ENCODE data around the gene C11orf98. TPM values are rescaled to one million over a fixed set of nuclear protein-coding genes. Genes with fewer than 3 reads are reported as not detected.

Gene C11orf98
- total and polyA plus RNA-seq, 2 of the 13 experiments (the other 11 are each of a cell fraction or from before 2014, with no cell fraction given), result 30.4 to 91.8 TPM

DNA sequence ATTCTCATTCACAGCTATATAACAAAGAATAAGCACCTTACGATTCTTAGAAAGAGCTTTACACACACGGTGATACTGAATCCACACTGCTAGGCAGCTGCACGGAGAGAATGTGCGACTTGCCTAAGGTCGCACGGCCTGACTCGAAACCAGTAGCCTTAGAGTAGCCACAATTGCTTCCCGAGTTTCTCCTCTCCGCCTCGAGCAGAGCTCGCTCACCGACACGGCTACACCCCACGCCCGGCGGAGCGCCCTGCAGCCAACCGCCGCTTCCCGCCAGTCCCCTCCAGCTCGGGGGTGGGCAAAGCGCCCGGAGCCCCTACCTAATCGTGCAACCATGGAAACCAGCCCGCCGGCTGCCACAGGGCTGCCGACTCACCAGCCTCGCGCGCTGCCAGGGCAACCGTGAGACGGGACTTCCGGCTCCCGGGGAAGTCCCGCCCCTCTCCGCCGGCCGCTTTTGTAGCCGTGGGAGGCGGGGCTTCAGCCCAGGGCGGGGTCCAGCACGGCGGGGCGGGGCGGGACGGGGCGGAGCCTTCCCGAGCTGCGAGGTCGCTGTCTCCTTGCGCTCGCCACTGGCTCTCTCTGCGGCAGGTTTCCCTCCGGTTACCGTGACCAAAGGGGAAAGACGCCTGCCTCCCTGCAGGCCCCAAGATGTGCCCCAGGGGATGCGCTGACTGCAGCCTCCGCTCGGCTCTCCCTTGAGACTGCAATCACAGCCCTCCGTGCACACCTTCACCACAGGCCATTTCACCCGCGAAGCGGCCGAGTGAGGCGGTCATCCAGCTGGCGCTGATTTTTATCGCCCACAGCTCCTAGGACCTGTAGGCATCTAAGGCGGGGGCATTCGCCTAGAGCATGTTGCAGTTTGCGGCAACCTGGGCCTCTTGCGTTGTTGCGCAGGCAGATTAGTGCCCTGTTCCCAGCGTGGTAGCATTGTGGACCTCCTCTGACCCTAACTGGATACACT is 41.2 kb upstream of the C11orf98 start (continued):
- TF ChIP-seq SKIL (CRISPR knock-in tag; IDR thresholded peaks at IDR 0.05; ENCODE audit: borderline replicate concordance), result no peak
- TF ChIP-seq ZNF446 (CRISPR knock-in tag; IDR thresholded peaks at IDR 0.05), result no peak
- TF ChIP-seq ZNF468 (CRISPR knock-in tag; IDR thresholded peaks at IDR 0.05), result no peak
- TF ChIP-seq ZNF775 (CRISPR knock-in tag; IDR thresholded peaks at IDR 0.05; ENCODE audit: borderline replicate concordance), result no peak
- TF ChIP-seq, protein P1, sequence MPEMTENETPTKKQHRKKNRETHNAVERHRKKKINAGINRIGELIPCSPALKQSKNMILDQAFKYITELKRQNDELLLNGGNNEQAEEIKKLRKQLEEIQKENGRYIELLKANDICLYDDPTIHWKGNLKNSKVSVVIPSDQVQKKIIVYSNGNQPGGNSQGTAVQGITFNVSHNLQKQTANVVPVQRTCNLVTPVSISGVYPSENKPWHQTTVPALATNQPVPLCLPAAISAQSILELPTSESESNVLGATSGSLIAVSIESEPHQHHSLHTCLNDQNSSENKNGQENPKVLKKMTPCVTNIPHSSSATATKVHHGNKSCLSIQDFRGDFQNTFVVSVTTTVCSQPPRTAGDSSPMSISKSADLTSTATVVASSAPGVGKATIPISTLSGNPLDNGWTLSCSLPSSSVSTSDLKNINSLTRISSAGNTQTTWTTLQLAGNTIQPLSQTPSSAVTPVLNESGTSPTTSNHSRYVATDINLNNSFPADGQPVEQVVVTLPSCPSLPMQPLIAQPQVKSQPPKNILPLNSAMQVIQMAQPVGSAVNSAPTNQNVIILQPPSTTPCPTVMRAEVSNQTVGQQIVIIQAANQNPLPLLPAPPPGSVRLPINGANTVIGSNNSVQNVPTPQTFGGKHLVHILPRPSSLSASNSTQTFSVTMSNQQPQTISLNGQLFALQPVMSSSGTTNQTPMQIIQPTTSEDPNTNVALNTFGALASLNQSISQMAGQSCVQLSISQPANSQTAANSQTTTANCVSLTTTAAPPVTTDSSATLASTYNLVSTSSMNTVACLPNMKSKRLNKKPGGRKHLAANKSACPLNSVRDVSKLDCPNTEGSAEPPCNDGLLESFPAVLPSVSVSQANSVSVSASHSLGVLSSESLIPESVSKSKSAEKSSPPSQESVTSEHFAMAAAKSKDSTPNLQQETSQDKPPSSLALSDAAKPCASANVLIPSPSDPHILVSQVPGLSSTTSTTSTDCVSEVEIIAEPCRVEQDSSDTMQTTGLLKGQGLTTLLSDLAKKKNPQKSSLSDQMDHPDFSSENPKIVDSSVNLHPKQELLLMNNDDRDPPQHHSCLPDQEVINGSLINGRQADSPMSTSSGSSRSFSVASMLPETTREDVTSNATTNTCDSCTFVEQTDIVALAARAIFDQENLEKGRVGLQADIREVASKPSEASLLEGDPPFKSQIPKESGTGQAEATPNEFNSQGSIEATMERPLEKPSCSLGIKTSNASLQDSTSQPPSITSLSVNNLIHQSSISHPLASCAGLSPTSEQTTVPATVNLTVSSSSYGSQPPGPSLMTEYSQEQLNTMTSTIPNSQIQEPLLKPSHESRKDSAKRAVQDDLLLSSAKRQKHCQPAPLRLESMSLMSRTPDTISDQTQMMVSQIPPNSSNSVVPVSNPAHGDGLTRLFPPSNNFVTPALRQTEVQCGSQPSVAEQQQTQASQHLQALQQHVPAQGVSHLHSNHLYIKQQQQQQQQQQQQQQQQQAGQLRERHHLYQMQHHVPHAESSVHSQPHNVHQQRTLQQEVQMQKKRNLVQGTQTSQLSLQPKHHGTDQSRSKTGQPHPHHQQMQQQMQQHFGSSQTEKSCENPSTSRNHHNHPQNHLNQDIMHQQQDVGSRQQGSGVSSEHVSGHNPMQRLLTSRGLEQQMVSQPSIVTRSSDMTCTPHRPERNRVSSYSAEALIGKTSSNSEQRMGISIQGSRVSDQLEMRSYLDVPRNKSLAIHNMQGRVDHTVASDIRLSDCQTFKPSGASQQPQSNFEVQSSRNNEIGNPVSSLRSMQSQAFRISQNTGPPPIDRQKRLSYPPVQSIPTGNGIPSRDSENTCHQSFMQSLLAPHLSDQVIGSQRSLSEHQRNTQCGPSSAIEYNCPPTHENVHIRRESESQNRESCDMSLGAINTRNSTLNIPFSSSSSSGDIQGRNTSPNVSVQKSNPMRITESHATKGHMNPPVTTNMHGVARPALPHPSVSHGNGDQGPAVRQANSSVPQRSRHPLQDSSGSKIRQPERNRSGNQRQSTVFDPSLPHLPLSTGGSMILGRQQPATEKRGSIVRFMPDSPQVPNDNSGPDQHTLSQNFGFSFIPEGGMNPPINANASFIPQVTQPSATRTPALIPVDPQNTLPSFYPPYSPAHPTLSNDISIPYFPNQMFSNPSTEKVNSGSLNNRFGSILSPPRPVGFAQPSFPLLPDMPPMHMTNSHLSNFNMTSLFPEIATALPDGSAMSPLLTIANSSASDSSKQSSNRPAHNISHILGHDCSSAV (CRISPR knock-in tag; IDR thresholded peaks at IDR 0.05; ENCODE audit: borderline replicate concordance), result no peak
- no peak for TF ChIP-seq ZNF816 (CRISPR knock-in tag; IDR thresholded peaks at IDR 0.05; ENCODE audit: borderline replicate concordance)
- TF ChIP-seq ZUFSP (CRISPR knock-in tag; IDR thresholded peaks at IDR 0.05; ENCODE audit: borderline replicate concordance), result no peak
- TF ChIP-seq KLF12 (CRISPR knock-in tag; IDR thresholded peaks at IDR 0.05; ENCODE audit: borderline replicate concordance), result no peak
- TF ChIP-seq KLF11 (CRISPR knock-in tag; IDR thresholded peaks at IDR 0.05), result no peak
- no peak for TF ChIP-seq ZNF101 (CRISPR knock-in tag; IDR thresholded peaks at IDR 0.05; ENCODE audit: borderline replicate concordance, low read depth)
- no peak for TF ChIP-seq FUBP1 (CRISPR knock-in tag; IDR thresholded peaks at IDR 0.05; ENCODE audit: borderline replicate concordance)
- no peak for TF ChIP-seq BRD4 (CRISPR knock-in tag; IDR thresholded peaks at IDR 0.05)

Data from HepG2 (cell line).